ENCODE results near the gene AMBP.

AMBP gene

DNA sequence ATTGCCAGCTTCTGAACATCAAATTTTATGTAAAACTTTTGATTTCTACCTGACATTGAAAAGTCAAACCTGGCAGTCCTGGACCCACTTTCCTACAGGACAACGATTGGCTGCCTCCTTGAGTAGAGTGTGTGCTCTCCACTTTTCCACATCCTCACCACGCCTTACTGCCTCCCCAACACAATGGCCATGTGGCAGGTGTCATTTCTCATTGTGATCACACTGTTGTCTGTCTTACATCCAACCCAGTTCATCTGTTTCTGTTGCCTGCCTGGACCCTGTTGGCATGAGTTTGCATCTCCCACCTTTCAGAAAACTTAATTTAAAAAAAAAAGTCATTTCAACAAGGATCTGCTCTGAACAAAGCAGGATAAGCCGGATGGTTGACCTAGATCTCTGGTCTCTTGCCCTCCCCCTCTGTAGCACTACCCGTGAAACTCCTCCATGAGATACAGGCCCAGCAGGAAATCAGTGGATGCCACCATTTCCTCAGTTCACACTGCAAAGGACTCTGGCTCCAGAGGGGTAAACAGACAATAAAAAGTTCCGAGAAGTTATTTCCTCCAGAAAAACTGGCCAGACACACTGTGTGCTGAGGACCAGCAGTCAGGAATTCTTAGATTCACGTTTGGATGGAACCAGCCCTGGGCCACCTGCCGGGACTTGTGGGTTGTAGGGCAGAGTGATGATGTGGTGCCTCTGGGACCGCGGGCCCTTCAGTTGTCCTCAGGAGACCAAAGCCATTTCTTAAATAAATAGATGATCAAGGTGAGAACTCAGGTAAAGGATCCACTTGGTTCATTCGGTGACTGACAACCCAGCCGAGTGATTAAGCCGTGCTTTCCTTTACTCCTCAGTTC lies 48.6 kb downstream of the AMBP start:
- no peak for DNase-seq

DNA sequence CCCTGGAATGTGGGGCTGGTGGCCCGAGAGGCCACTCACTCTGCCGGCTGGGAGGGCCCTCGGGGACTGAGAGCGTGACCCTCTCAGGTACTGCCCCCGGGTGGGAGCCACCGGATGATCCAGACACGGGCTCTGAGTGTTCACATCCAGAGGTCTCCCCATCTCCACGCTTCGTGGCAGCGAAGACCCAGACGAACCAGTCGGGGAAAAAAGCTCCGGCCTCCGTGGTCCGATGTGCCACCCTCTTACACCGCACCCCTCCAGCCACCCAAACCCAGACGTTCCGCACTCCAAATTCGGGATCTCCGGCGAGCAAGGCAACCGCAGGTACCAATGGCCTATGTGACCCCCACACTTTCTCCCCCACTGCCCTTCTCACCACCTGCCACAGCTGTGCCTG lies 49.5 kb downstream of the AMBP start:
- no peak for DNase-seq

DNA sequence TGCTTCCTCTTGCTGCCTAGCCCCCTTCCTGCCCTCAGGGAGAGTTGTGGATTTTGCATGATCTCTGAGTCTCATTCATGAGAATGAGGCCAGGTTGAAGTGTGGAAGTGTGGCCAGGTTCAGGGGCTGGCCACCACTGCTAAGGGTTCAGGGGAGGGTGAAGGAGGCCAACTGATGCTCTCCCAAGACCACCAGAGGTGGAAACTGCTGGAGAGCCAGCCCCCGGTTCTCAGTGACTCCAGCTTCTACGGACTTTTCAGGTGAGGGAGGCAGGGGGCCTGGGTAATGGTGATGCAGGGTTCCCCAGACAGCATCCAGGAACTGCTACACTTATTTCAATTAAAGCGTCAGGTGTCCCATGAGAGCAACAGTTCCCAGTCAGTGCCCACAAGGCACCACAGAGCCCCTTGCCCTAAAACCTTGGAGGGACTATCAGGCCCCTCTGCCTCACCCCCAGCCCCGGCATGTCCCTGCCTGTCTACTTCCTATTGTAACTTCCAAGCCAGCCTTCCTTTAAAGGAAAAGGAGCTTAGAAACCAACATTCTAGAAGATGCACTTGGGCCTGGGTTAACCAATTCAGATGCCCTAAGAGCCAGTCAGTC lies 50.1 kb downstream of the AMBP start:
- DNase-seq, result no peak

DNA sequence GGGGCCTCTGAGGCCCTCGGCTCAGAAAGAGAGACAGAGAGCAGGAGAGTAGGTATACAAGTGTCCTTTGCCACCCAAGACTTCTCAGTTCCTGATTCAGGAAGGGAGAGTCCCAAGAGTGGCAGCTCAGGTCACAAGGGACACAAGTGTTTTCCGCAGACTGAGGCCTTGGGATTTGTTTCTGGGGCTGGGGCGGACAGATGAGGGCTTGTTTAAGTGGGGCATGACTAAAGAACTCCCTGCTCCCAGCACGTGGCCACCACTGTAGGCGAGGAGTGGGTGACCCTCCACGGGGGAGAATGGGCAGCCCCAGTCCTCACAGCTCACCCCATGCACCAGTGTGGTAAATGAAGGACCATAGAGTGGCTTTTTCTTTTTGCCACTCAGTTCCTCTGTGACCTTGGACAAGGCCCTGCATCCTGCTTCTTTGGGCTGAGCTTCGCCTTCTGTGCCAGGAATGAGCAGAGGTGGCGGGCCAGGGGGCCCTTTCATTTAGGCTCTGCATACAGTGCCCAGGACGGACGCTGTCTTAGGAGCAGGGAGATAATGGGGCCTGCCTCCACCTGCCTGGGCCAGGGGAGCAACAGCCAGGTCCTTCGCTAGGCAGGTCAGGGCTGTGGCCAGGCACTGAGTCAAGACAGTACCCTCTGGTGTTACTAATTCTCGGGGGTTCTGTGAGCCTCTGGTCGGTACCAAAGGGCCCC lies 50.8 kb downstream of the AMBP start:
- DNase-seq, result no peak

DNA sequence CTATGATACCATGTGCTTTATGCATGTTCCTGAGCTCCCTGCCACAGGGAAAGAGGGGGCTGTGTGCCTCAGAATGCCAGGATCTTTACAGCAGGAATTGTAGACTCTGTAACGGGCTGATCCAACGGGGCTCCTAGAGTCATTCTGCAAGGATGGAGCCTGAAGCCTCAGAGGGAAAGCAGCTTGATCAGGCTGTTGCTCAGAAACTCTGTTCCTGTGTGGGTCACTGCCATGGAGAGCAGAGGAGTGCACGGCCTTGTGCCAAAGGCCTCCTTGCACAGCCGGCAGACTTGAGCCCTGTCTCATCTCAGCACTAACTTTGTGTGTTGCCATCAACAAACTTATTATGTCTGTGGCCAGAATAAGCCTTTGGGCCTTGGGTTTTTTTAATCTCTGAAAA lies 51.8 kb downstream of the AMBP start:
- no peak for DNase-seq

DNA sequence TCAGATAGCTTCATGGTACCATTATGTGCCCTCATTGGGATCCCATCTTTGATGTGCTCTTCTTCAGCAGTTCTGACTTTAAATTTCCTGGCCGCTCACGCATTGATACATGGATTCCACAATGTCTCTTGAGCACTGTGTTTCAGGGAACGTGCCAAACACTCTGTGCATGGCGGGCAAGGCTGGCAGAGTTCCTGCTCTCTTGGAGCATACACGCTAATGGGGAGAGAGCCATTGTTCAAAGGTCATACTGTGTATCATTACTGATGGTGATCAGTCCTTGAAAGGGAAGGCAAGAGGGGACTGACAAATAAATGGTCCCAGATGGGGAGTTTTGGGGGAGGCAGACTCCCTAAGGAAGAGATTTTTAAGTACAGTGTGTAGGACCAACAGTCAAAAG lies 52.3 kb downstream of the AMBP start:
- no peak for DNase-seq

DNA sequence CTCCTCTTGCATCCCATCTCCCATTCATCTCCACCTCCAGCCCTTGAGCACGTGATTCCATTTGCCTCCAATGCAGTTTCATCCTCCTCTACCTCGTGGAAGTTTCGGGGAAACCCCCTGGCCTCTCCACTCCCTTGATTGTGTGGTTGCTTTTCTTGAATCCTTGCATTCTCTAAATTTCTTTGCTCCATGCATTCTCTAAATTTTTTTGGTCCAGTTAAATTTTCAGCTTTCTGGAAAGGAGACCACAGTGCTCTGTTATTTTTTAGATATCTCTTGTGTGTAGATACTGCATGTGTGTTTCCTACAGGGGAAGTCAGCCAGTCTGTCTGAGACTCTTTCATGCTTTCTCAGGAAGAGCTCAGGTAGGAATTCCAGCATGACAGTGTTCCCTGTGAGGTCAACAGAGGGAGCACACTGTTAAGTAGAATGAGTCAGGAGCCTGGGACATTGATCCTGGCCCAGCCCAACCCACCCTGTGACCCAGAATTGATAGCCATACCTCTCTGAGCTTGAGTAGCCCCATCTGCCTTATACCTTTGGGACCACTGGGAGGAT lies 52.8 kb downstream of the AMBP start:
- no peak for DNase-seq

DNA sequence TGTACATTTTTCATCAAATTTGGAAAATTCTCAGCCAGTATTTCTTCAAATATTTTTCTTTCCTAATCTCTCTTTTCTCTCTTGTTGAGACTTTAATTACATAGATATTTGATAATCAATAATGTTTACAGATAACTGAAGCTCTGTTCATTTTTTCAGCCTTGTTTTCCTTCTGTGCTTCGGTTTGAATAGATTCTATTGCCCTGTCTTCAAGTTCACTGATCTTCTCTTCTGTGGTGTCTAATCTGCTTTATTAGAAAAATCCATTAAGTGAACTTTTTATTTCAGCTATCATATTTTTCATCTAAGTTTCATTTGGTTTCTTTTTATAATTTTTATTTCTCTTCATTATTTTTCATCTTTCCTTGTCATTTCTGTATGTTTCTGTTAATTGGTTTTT lies 54.1 kb downstream of the AMBP start:
- no peak for DNase-seq

DNA sequence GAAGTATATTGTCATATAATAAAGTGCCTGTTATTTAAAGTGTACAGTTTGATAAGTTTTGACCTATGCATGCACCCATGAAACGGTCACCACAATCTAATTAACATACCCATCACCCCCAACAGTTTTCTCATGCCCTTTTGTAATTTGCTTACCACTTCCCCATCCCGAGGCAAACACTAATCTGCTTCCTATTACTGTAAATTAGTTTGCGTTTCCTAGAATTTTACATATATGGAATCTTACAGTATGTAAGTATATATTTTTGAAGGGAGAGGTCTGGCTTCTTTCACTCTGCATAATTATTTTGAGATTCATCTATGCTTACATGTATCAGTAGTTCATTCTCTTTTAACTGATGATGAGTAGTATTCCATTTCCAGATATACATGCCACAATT lies 56.5 kb downstream of the AMBP start:
- no peak for DNase-seq

DNA sequence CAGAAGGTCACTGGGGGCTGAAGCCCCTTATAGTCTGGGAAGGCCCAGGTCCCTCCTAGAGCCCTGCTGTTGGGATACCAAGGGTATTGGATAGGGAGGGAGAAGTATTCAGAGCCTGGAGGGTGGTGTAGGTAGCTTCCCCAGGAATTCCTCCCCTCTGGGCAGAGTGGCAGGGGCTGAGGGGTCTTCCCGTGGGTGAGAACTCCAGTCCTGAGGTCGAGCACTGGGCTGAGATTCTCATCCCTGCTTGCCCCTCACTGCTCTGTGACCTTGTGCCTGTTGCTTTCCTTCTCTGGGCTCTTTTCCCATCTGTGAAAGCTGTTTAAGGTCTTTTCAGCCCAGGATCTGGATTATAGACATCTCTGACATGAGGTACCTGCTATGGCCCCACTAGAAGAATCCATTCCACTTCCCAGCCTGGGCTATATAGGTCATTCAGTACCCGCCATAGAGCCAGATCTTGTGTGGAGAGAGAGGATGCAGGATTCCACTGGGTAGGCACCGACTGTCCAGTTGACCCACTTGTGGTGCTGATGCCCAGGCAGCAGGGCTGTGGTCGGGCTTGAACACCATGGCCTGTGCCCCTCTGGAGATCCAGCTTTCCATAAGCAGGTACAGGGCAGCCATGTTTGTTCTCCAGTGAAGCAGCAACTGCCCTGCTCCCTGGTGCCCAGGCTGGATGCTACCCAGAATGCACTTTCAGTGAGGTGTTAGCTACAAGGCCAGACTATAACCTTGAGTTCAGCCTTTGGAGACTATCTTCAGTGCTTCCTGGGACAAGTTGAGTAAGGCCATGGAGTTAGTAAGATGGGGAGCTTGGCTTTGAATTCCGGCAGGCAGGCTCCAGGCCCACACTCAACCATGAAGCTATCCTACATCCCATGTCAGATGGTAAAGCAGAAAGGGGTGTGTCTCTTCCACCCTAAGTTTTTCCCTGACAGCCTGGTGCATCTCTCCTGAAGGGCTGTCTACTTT lies 60.1 kb downstream of the AMBP start:
- no peak for DNase-seq

DNA sequence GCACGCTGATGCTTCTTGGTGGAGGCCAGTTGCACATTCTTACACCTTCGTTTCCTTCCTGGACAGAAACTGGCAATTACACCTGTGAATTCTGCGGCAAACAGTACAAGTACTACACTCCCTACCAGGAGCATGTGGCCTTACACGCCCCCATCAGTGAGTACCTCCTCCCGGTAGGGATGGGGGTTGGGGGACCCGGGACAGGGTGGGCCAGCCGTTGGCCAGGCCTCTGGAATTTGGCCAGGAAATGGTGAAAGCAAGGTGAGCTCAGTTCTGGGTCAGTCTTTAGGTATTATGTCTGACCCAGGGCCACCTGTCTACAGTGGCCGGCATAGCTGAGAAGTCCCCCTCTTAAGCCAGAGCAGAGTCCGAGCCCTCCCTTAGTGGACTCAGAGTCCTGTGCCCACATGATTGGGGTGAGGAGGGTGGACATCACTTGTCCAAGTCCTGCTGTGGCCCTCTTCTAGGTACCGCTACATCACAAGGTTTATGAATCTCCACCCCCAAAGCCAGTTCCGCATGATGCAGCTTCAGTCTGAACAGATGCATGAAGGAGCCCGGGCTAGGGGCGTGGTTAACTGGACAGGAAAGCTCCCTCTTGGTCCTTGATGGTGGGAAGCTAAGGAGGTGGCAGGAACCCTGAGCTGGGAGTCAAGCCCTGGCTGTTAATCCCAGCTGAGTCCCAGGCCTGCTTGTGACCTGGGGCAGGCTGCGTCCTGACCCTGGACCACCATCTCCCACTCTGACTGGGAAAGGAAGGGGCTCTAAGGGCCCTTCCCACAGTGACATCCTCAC lies 61.3 kb downstream of the AMBP start:
- no peak for DNase-seq

DNA sequence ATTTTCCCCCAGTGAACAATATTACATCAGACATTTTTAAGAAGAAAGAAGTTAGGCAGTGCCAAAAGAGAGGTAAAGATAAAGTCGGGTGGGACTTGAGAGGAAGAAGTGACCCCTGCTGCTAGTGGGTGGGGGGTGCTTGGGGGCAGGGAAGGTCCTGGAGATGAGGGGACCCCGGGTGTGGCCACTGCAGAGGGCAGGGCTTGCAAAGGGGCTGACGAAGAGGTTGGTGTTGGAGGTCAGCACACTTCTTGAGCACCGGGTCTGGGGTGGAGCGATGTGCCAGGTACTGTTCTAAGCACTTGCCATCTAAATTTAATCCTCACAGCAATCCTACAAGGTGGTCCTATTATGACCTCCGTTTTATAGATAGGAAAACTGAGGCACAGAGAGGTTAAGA lies 62.0 kb downstream of the AMBP start:
- no peak for DNase-seq

DNA sequence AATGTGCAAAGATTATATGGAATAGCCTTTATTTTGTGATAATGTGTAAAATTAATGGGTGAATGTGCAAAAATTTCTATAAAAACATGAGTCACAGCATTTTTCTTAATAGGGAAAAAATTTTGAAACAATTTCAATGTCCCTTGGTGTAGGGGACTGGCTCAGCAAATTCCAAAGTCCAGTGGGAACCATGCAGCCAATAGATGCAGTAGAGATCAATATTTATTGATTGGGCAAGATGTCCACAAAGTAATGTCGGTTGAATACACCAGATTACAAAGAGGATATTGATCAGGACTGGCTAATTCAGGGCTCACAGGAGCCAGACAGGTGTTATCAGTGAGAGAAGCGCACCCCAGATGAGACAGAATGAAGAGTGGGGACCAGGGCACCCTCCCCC lies 62.5 kb downstream of the AMBP start:
- no peak for DNase-seq

DNA sequence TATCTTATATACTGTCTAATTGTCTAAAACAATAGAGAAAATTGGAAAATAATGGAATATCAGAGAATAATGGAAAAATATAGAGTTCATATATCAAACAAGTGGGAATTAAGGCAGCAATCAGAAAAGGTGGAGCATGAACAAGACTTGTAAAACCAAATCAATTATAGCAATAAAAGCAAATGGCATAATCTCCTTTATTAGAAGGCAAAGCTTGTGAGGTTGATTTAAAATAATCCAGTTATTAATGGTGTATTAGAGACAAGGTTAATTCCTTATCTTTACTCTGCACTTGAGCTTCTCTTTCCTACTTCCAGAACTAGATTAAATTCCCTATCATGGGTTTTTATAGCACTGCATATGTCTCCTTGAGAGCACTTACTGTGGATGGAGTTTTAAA lies 64.1 kb downstream of the AMBP start:
- DNase-seq, result no peak

DNA sequence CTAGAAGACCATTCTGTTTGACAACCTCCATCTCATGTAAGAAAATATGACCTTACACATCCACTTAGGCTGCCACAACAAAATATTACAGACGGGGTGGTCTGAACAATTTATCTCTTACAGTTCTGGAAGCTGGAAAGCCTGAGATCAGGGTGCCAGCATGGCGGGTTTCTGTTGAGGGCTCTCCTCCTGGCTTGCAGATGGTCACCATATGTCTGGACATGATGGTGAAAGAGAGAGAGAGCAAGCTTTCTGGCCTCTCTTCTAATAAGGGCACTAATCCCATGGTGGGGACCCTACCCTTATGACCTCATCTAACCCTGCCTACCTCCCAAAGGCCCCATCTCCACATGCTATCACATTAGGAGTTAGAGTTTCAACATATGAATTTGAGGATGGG lies 66.0 kb downstream of the AMBP start:
- DNase-seq, result no peak

DNA sequence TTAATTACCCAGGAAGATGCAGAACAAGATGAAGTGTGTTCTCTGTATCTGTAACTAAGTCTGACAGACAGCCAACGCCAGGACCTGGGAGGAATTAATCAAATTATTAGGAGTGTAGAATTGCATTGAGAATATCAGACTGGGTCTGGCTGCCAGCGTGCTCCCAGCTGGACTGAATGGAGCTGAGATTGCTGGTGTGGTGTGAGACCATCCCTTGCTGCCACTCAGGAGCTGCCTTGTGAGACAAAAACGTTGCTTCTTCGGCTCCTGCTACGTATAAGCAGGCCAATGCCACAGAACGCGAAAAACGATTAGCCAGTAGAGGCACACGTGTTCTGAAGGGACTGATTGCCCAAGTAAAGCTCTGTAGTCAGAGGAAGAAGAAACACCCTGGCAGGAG lies 66.8 kb downstream of the AMBP start:
- DNase-seq, result no peak
